ENCODE results near the gene PDGFC. TPM values are rescaled to one million over a fixed set of nuclear protein-coding genes. Genes with fewer than 3 reads are reported as not detected.

PDGFC gene
- polyA plus RNA-seq, 3 donors = 2.5 to 5.0 (median 4.9) TPM

DNA sequence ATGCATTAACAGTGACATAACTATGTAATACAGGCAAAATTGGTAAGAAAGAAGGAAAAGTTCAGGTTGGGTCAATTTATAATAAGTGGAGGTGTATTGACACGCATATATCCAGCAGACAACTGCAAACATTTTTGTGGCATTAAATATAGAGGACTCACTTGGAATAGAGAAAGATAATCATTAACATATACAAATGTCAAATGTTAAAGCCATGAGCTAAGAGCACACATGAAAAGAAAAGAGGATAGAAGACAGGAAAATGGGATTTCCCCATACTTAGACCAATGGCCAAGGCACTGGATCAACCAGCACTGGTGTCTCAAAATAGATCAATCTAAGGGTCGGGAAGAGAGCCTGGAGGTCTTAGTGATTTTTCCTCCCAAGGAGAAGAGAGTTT is 187.6 kb downstream of the PDGFC start:
- no peak for DNase-seq
- no peak overlapping the region for H3K27ac ChIP-seq (ENCODE audit: low read depth in 1 of 2, low read length in 2 of 2)
- peaks cover 0 to 2% (median 0%) of the 10 kb centered on the region in 7 donors for H3K9me3 Mint-ChIP-seq
- peaks cover under 1% of the 10 kb centered on the region for H3K4me1 Mint-ChIP-seq
- no peaks in the 10 kb centered on the region for H3K9me3 ChIP-seq (replicated peaks in 1 of 2; ENCODE audit: control insufficient read depth in 1 of 2, insufficient read depth in 1 of 2, low read length in 2 of 2)
- no CpG with 5 or more reads among the region's 2 CpGs for WGBS (ENCODE audit: insufficient coverage)
- no peaks in the 10 kb centered on the region for H3K36me3 ChIP-seq (replicated peaks in 1 of 2; ENCODE audit: control insufficient read depth in 1 of 2, insufficient read depth in 2 of 2, low read length in 2 of 2)
- intact Hi-C loops (cut with micrococcal nuclease) = no loop called here
- no peaks in the 10 kb centered on the region for H4K20me1 ChIP-seq (ENCODE audit: insufficient read depth, low read length)
- H3K4me1 ChIP-seq (ENCODE audit: control insufficient read depth in 1 of 2, insufficient read depth in 2 of 2, low read length in 2 of 2) = peaks cover under 1% of the 10 kb centered on the region in 2 donors
- no peak overlapping the region for H3K9ac ChIP-seq (ENCODE audit: insufficient read depth, low read length, poor library complexity, severe bottlenecking)
- no peak overlapping the region for H2AFZ ChIP-seq (ENCODE audit: insufficient read depth, low read depth, low read length, poor library complexity, severe bottlenecking)
- H3K27ac Mint-ChIP-seq = no peak overlapping the region
- TF ChIP-seq, protein P1, sequence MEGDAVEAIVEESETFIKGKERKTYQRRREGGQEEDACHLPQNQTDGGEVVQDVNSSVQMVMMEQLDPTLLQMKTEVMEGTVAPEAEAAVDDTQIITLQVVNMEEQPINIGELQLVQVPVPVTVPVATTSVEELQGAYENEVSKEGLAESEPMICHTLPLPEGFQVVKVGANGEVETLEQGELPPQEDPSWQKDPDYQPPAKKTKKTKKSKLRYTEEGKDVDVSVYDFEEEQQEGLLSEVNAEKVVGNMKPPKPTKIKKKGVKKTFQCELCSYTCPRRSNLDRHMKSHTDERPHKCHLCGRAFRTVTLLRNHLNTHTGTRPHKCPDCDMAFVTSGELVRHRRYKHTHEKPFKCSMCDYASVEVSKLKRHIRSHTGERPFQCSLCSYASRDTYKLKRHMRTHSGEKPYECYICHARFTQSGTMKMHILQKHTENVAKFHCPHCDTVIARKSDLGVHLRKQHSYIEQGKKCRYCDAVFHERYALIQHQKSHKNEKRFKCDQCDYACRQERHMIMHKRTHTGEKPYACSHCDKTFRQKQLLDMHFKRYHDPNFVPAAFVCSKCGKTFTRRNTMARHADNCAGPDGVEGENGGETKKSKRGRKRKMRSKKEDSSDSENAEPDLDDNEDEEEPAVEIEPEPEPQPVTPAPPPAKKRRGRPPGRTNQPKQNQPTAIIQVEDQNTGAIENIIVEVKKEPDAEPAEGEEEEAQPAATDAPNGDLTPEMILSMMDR (IDR thresholded peaks at IDR 0.05) = no peak
- no peaks in the 10 kb centered on the region for H3K79me2 ChIP-seq (ENCODE audit: insufficient read depth, low read length)
- H3K4me3 Mint-ChIP-seq = no peak overlapping the region
- H3K27me3 ChIP-seq (ENCODE audit: control insufficient read depth in 2 of 2, insufficient read depth in 2 of 2, low read length in 2 of 2) = no peaks in the 10 kb centered on the region
- peaks cover 0 to 2% (median 0%) of the 10 kb centered on the region in 3 donors for H3K27me3 Mint-ChIP-seq (ENCODE audit: low read depth in 3 of 3)
- peaks cover 2% of the 10 kb centered on the region in 2 donors for H3K36me3 Mint-ChIP-seq
- no peak overlapping the region for H3K4me3 ChIP-seq (replicated peaks in 1 of 3; ENCODE audit: low read depth in 2 of 3, low read length in 3 of 3)
- H3K4me2 ChIP-seq (replicated peaks; ENCODE audit: extremely low read depth, low read length, poor library complexity, severe bottlenecking) = no peak overlapping the region

DNA sequence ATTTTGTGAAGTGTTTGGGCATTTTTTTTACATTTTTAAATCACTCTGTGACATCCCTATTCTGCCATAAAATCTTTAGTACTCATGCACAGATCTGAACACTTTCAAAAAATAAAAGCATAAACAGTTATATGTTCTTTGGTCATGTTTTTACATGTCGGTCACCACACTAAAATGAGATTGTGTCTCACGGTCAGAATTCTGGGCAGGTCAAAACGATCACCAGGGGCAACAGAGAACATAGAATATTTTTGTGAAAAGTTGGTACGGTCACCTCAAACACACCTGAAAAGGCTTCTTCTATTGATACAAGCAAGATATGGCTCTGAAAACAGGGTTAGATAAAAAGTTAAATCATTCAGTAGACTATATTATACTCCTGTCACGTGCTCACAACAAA is 189.1 kb downstream of the PDGFC start:
- H3K4me1 ChIP-seq (ENCODE audit: control insufficient read depth in 1 of 2, insufficient read depth in 2 of 2, low read length in 2 of 2) = peaks cover 9 to 14% of the 10 kb centered on the region in 2 donors
- no peak overlapping the region for H3K4me3 Mint-ChIP-seq
- peaks cover 7% of the 10 kb centered on the region for H3K4me1 Mint-ChIP-seq
- no peak overlapping the region for H3K27ac Mint-ChIP-seq
- H3K4me3 ChIP-seq (replicated peaks in 1 of 3; ENCODE audit: low read depth in 2 of 3, low read length in 3 of 3) = no peak overlapping the region
- intact Hi-C loops (cut with micrococcal nuclease) = no loop called here
- peaks cover 0 to 2% (median 0%) of the 10 kb centered on the region in 7 donors for H3K9me3 Mint-ChIP-seq
- DNase-seq = no peak
- TF ChIP-seq, protein P1 (IDR thresholded peaks at IDR 0.05) = no peak
- H4K20me1 ChIP-seq (ENCODE audit: insufficient read depth, low read length) = no peaks in the 10 kb centered on the region
- H3K79me2 ChIP-seq (ENCODE audit: insufficient read depth, low read length) = no peaks in the 10 kb centered on the region
- no peaks in the 10 kb centered on the region for H3K36me3 ChIP-seq (replicated peaks in 1 of 2; ENCODE audit: control insufficient read depth in 1 of 2, insufficient read depth in 2 of 2, low read length in 2 of 2)
- 100% methylated on average over 1 of the region's 5 CpGs for WGBS (ENCODE audit: insufficient coverage)
- H3K27me3 Mint-ChIP-seq (ENCODE audit: low read depth in 3 of 3) = peaks cover 0 to 2% (median 0%) of the 10 kb centered on the region in 3 donors
- no peak overlapping the region for H3K4me2 ChIP-seq (replicated peaks; ENCODE audit: extremely low read depth, low read length, poor library complexity, severe bottlenecking)
- no peaks in the 10 kb centered on the region for H3K9me3 ChIP-seq (replicated peaks in 1 of 2; ENCODE audit: control insufficient read depth in 1 of 2, insufficient read depth in 1 of 2, low read length in 2 of 2)
- no peak overlapping the region for H3K9ac ChIP-seq (ENCODE audit: insufficient read depth, low read length, poor library complexity, severe bottlenecking)
- H3K27ac ChIP-seq (ENCODE audit: low read depth in 1 of 2, low read length in 2 of 2) = no peak overlapping the region
- no peaks in the 10 kb centered on the region for H3K27me3 ChIP-seq (ENCODE audit: control insufficient read depth in 2 of 2, insufficient read depth in 2 of 2, low read length in 2 of 2)
- H2AFZ ChIP-seq (ENCODE audit: insufficient read depth, low read depth, low read length, poor library complexity, severe bottlenecking) = no peak overlapping the region
- peaks cover 2% of the 10 kb centered on the region in 2 donors for H3K36me3 Mint-ChIP-seq

All from CD14-positive monocyte (primary cell).